ENCODE results near the gene MINDY1. TPM values are rescaled to one million over a fixed set of nuclear protein-coding genes. Genes with fewer than 3 reads are reported as not detected.

MINDY1 gene
- total and polyA plus RNA-seq, 9 of the 15 experiments (the other 6 are each of a cell fraction or from before 2014, with no cell fraction given): 0.49 to 11.0 (median 6.0) TPM

DNA sequence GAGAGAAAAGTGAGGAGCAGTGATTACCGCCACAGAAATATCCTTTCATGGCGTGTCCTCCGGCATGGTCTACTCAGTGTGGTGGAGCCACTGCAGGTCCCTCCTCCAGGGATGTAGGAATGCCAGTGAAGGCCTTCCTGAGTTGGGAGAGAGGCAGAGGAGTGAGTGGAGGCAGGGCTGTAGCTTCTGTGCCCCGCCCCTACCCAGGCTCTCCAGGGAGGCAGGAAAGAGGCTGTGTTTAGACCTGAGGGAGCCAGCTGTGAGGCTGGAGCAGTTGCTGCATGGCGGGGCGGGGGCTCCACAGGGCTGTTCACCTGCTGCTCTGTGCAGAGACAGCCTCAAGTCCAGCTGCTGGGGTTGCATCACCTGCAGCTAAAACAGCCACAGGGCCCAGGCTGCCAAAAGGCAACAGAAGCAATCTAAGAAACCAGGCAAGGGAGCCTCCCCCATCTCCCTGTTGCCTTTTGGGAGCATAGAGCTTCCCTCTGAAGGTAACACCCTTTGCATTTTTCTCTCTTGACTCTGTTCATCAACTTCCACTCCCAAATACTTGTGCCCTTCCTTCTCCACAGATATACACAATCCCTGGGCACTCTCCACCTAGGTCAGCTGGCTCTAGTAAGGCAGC, 25.4 kb downstream of the MINDY1 start (continued):
- TF ChIP-seq, protein P1, sequence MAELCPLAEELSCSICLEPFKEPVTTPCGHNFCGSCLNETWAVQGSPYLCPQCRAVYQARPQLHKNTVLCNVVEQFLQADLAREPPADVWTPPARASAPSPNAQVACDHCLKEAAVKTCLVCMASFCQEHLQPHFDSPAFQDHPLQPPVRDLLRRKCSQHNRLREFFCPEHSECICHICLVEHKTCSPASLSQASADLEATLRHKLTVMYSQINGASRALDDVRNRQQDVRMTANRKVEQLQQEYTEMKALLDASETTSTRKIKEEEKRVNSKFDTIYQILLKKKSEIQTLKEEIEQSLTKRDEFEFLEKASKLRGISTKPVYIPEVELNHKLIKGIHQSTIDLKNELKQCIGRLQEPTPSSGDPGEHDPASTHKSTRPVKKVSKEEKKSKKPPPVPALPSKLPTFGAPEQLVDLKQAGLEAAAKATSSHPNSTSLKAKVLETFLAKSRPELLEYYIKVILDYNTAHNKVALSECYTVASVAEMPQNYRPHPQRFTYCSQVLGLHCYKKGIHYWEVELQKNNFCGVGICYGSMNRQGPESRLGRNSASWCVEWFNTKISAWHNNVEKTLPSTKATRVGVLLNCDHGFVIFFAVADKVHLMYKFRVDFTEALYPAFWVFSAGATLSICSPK (IDR thresholded peaks at IDR 0.05; ENCODE audit: borderline replicate concordance): no peak
- TF ChIP-seq, protein P2, sequence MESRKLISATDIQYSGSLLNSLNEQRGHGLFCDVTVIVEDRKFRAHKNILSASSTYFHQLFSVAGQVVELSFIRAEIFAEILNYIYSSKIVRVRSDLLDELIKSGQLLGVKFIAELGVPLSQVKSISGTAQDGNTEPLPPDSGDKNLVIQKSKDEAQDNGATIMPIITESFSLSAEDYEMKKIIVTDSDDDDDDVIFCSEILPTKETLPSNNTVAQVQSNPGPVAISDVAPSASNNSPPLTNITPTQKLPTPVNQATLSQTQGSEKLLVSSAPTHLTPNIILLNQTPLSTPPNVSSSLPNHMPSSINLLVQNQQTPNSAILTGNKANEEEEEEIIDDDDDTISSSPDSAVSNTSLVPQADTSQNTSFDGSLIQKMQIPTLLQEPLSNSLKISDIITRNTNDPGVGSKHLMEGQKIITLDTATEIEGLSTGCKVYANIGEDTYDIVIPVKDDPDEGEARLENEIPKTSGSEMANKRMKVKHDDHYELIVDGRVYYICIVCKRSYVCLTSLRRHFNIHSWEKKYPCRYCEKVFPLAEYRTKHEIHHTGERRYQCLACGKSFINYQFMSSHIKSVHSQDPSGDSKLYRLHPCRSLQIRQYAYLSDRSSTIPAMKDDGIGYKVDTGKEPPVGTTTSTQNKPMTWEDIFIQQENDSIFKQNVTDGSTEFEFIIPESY (CRISPR knock-in tag; IDR thresholded peaks at IDR 0.05): peak; percentile 18; the same call in 1 of the 2 replicates
- no peak for TF ChIP-seq MTA2 (IDR thresholded peaks at IDR 0.05; ENCODE audit: low read depth)
- TF ChIP-seq NFIX (CRISPR knock-in tag; IDR thresholded peaks at IDR 0.05; ENCODE audit: low read depth): no peak
- TF ChIP-seq, protein P3, sequence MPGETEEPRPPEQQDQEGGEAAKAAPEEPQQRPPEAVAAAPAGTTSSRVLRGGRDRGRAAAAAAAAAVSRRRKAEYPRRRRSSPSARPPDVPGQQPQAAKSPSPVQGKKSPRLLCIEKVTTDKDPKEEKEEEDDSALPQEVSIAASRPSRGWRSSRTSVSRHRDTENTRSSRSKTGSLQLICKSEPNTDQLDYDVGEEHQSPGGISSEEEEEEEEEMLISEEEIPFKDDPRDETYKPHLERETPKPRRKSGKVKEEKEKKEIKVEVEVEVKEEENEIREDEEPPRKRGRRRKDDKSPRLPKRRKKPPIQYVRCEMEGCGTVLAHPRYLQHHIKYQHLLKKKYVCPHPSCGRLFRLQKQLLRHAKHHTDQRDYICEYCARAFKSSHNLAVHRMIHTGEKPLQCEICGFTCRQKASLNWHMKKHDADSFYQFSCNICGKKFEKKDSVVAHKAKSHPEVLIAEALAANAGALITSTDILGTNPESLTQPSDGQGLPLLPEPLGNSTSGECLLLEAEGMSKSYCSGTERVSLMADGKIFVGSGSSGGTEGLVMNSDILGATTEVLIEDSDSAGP (CRISPR knock-in tag; IDR thresholded peaks at IDR 0.05): no peak
- TF ChIP-seq, protein P4, sequence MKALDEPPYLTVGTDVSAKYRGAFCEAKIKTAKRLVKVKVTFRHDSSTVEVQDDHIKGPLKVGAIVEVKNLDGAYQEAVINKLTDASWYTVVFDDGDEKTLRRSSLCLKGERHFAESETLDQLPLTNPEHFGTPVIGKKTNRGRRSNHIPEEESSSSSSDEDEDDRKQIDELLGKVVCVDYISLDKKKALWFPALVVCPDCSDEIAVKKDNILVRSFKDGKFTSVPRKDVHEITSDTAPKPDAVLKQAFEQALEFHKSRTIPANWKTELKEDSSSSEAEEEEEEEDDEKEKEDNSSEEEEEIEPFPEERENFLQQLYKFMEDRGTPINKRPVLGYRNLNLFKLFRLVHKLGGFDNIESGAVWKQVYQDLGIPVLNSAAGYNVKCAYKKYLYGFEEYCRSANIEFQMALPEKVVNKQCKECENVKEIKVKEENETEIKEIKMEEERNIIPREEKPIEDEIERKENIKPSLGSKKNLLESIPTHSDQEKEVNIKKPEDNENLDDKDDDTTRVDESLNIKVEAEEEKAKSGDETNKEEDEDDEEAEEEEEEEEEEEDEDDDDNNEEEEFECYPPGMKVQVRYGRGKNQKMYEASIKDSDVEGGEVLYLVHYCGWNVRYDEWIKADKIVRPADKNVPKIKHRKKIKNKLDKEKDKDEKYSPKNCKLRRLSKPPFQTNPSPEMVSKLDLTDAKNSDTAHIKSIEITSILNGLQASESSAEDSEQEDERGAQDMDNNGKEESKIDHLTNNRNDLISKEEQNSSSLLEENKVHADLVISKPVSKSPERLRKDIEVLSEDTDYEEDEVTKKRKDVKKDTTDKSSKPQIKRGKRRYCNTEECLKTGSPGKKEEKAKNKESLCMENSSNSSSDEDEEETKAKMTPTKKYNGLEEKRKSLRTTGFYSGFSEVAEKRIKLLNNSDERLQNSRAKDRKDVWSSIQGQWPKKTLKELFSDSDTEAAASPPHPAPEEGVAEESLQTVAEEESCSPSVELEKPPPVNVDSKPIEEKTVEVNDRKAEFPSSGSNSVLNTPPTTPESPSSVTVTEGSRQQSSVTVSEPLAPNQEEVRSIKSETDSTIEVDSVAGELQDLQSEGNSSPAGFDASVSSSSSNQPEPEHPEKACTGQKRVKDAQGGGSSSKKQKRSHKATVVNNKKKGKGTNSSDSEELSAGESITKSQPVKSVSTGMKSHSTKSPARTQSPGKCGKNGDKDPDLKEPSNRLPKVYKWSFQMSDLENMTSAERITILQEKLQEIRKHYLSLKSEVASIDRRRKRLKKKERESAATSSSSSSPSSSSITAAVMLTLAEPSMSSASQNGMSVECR (CRISPR knock-in tag; IDR thresholded peaks at IDR 0.05): no peak
- TF ChIP-seq NONO (IDR thresholded peaks at IDR 0.05; ENCODE audit: low read depth in 2 of 2, low read length in 1 of 2): no peak
- peak; percentile 56 for TF ChIP-seq CEBPG (CRISPR knock-in tag; IDR thresholded peaks at IDR 0.05)
- TF ChIP-seq CEBPG (tag; conservative IDR thresholded peaks at IDR 0.05 in 1 of 2, IDR thresholded peaks at IDR 0.05 in 1 of 2): 0 out of 4 replicates have a peak, but pooled peaks of 1 of the 2 experiments have one; percentile 7
- no peak for TF ChIP-seq ARNT (IDR thresholded peaks at IDR 0.05)

All from K562 (cell line).